Measurements from ENCODE around the gene HEPH.

GRCh38 chrX:66150163-66150562, 13.9 kb upstream of the HEPH start:
- no peak for TF ChIP-seq CTCF (IDR thresholded peaks at IDR 0.05)
- no peak for TF ChIP-seq POLR2A (IDR thresholded peaks at IDR 0.05)

Measured in heart left ventricle (tissue), 13 donors.